T-cell (primary cell): ENCODE results near the gene NRGN. TPM values are rescaled to one million over a fixed set of nuclear protein-coding genes. Genes with fewer than 3 reads are reported as not detected.

Source experiments
- ATAC-seq, 4 experiments: fragments of 200-7000 bp in 3 of 4; fragments of 150-1000 bp in 1 of 4; cut with Tn5 transposase; replicated peaks in 1 of 4; 1 replicate in 3 of 4; 2 replicates in 1 of 4; pipeline ENCODE4 v1.10.0; 2021; ENCODE audit warnings: moderate library complexity in 3 of 4, mild to moderate bottlenecking in 2 of 4, moderate number of reproducible peaks in 1 of 4
- CTCF ChIA-PET, 2 donors: fragments of 300-600 bp; sonication (Branson Sonifier 250); formaldehyde crosslinking; loops; one replicate each; lab custom pipeline; 2022; ENCODE audit warnings: antibody characterized with exemption in 2 of 2; lab: Charles Lee
- POLR2A ChIA-PET, 2 donors: fragments of 300-600 bp; sonication (Branson Sonifier 250); formaldehyde crosslinking; loops; one replicate each; lab custom pipeline; 2022; ENCODE audit warnings: antibody characterized with exemption in 2 of 2; lab: Charles Lee
- DNase-seq, 35 experiments: peaks; one replicate each; pipeline versions ENCODE4 v3.0.0 to v3.0.0-alpha.2; 2013 to 2023
- H3K27ac ChIP-seq: one replicate; pipeline ENCODE4 v1.5.1; 2013; ENCODE audit warnings: low read length
- H3K27me3 ChIP-seq, 2 experiments: replicated peaks in 1 of 2; 1 replicate in 1 of 2; 2 replicates in 1 of 2; pipeline versions ENCODE4 v1.6.1 to v1.7.0; 2013; ENCODE audit warnings: low read length in 1 of 2, mixed read lengths in 1 of 2; ENCODE audit not compliant: control insufficient read depth in 2 of 2, insufficient read depth in 2 of 2; ENCODE audit errors: extremely low read depth in 1 of 2
- H3K36me3 ChIP-seq, 2 donors: 1 replicate in 1 of 2; 2 replicates in 1 of 2; pipeline versions ENCODE4 v1.6.1 to v1.7.0; 2013; ENCODE audit warnings: low read length in 1 of 2; ENCODE audit not compliant: control insufficient read depth in 2 of 2, insufficient read depth in 1 of 2; ENCODE audit errors: extremely low read depth in 1 of 2
- H3K4me1 ChIP-seq, 2 experiments: 1 replicate in 1 of 2; 2 replicates in 1 of 2; pipeline versions ENCODE4 v1.6.1 to v1.7.0; 2013; ENCODE audit warnings: low read length in 2 of 2, mixed read lengths in 1 of 2; ENCODE audit not compliant: insufficient read depth in 2 of 2, control insufficient read depth in 1 of 2; ENCODE audit errors: extremely low read depth in 1 of 2
- H3K4me3 ChIP-seq, 2 donors: 1 replicate in 1 of 2; 2 replicates in 1 of 2; pipeline versions ENCODE4 v1.5.1 to v1.7.0; 2013; ENCODE audit warnings: mild to moderate bottlenecking in 2 of 2, low read length in 1 of 2, moderate library complexity in 1 of 2; ENCODE audit not compliant: control insufficient read depth in 1 of 2; ENCODE audit errors: extremely low read depth in 1 of 2
- H3K9me3 ChIP-seq: 2 replicates; pipeline ENCODE4 v1.7.0; 2013
- H3K27ac Mint-ChIP-seq, 2 donors: one replicate each; pipeline ENCODE4 v1.8.0; 2020 to 2021; ENCODE audit warnings: mild to moderate bottlenecking in 2 of 2, mixed read lengths in 2 of 2
- H3K27me3 Mint-ChIP-seq, 2 donors: one replicate each; pipeline ENCODE4 v1.8.0; 2021 to 2022; ENCODE audit warnings: mixed read lengths in 2 of 2
- H3K36me3 Mint-ChIP-seq: one replicate; pipeline ENCODE4 v1.8.0; 2021; ENCODE audit warnings: mixed read lengths
- H3K4me1 Mint-ChIP-seq, 3 donors: one replicate each; pipeline ENCODE4 v1.8.0; 2020 to 2022; ENCODE audit warnings: mixed read lengths in 3 of 3, mild to moderate bottlenecking in 1 of 3
- H3K4me3 Mint-ChIP-seq, 3 donors: one replicate each; pipeline ENCODE4 v1.8.0; 2020 to 2022; ENCODE audit warnings: mild to moderate bottlenecking in 3 of 3, mixed read lengths in 3 of 3, moderate library complexity in 3 of 3
- H3K9me3 Mint-ChIP-seq, 3 donors: one replicate each; pipeline ENCODE4 v1.8.0; 2020 to 2022; ENCODE audit warnings: mixed read lengths in 3 of 3
- WGBS: methylation state at CpG from one replicate; pipeline ENCODE4 v1.1.5; 2013; ENCODE audit warnings: missing lambda C conversion rate; ENCODE audit not compliant: insufficient coverage; 5-methylcytosine and 5-hydroxymethylcytosine counted together
- total RNA-seq, 35 experiments: library from RNA in 6 of 35; stranded (reverse) in 6 of 35; fragments of 120-200 nt in 1 of 35; gene quantifications; one replicate each; pipeline versions ENCODE4 v1.2.1 to v1.2.4 and lab custom pipeline; 2013 to 2026

NRGN gene
- total RNA-seq, 5 donors from 2014 or later (not counting 1 experiment from before 2014, with no cell fraction given): 0.26 to 11.0 (median 0.89) TPM

GRCh38 chr11:124716591-124716990, 23.2 kb upstream of the NRGN start:
- no peak for ATAC-seq
- CTCF ChIA-PET: interaction anchor here (0.7 to 1.7 kb wide), 3 partner anchors 30 to 234 kb away, joined by 4 to 5 read pairs (median 4); no protein-coding TSS in a partner anchor

GRCh38 chr11:124717421-124717785, 22.3 kb upstream of the NRGN start:
- peak overlapping the region in 1 of 2 donors; percentile 33 for H3K27ac Mint-ChIP-seq
- H3K4me3 ChIP-seq: no peak overlapping the region
- 52% methylated on average over 5 of the region's 7 CpGs for WGBS

More at GRCh38 chr11:124716591-124716990, 23.2 kb upstream of the NRGN start:
- Mint-ChIP-seq H3K27ac (no peak overlapping the region), H3K4me3 (peak overlapping the region in 1 of 3 donors; percentile 91), H3K9me3 (no peaks in the 10 kb centered on the region), H3K36me3 (no peaks in the 10 kb centered on the region), H3K4me1 (peaks cover 13 to 22% (median 15%) of the 10 kb centered on the region in 3 donors), H3K27me3 (peaks cover 37 to 38% of the 10 kb centered on the region in 2 donors)
- peaks cover 9 to 13% of the 10 kb centered on the region in 2 experiments for H3K4me1 ChIP-seq
- H3K9me3 ChIP-seq: no peaks in the 10 kb centered on the region
- no peaks in the 10 kb centered on the region for H3K36me3 ChIP-seq
- no CpG with 5 or more reads among the region's 3 CpGs for WGBS
- no peak overlapping the region for H3K27ac ChIP-seq
- no peak for DNase-seq
- H3K4me3 ChIP-seq: no peak overlapping the region
- POLR2A ChIA-PET: interaction anchor here in 1 of 2 donors (0.6 kb wide), 1 partner anchor 117 kb away, joined by 5 read pairs; no protein-coding TSS in a partner anchor
- peaks cover 3 to 36% of the 10 kb centered on the region in 2 experiments for H3K27me3 ChIP-seq

GRCh38 chr11:124717786-124718651, 21.7 kb upstream of the NRGN start:
- Histone ChIP-seq H3K4me1 (peaks cover 16 to 18% of the 10 kb centered on the region in 2 experiments), H3K4me3 (peak overlapping the region; percentile 22 to 71), H3K36me3 (no peaks in the 10 kb centered on the region), H3K9me3 (no peaks in the 10 kb centered on the region), H3K27ac (no peak overlapping the region), H3K27me3 (peaks cover 3 to 42% of the 10 kb centered on the region in 2 experiments)
- ChIA-PET POLR2A (no interaction called here), CTCF (interaction anchor here in 1 of 2 donors (1.1 to 1.7 kb wide), 3 partner anchors 28 to 49 kb away, joined by 3 to 5 read pairs (median 5); partner anchors contain the start of gene ESAM)
- DNase-seq: peak in 17 of 35 experiments; percentile 4 to 62 (median 13)
- peaks cover 24 to 35% (median 28%) of the 10 kb centered on the region in 3 donors for H3K4me1 Mint-ChIP-seq
- H3K27me3 Mint-ChIP-seq: peaks cover 46 to 48% of the 10 kb centered on the region in 2 donors
- H3K9me3 Mint-ChIP-seq: no peaks in the 10 kb centered on the region
- ATAC-seq: peak; percentile 72 to 93 (median 76)
- peak overlapping the region in 1 of 2 donors; percentile 33 for H3K27ac Mint-ChIP-seq
- WGBS: 3% methylated on average over 23 of the region's 45 CpGs
- H3K4me3 Mint-ChIP-seq: peak overlapping the region; percentile 65 to 91 (median 77)
- H3K36me3 Mint-ChIP-seq: no peaks in the 10 kb centered on the region

More at GRCh38 chr11:124717421-124717785, 22.3 kb upstream of the NRGN start:
- no peak overlapping the region for H3K27ac ChIP-seq
- peaks cover 15 to 17% of the 10 kb centered on the region in 2 experiments for H3K4me1 ChIP-seq
- CTCF ChIA-PET: interaction anchor here in 1 of 2 donors (1.1 to 1.7 kb wide), 3 partner anchors 29 to 48 kb away, joined by 3 to 5 read pairs (median 5); partner anchors contain the start of gene ESAM
- Mint-ChIP-seq H3K36me3 (no peaks in the 10 kb centered on the region), H3K9me3 (no peaks in the 10 kb centered on the region), H3K4me3 (peak overlapping the region; percentile 65 to 91 (median 77)), H3K4me1 (peaks cover 18 to 29% (median 22%) of the 10 kb centered on the region in 3 donors), H3K27me3 (peaks cover 40 to 42% of the 10 kb centered on the region in 2 donors)
- ATAC-seq: no peak
- peaks cover 3 to 41% of the 10 kb centered on the region in 2 experiments for H3K27me3 ChIP-seq
- POLR2A ChIA-PET: no interaction called here
- no peaks in the 10 kb centered on the region for H3K9me3 ChIP-seq
- H3K36me3 ChIP-seq: no peaks in the 10 kb centered on the region
- no peak for DNase-seq

- Histone ChIP-seq H3K27ac (no peak overlapping the region), H3K36me3 (no peaks in the 10 kb centered on the region), H3K4me3 (no peak overlapping the region), H3K4me1 (peaks cover 16 to 18% of the 10 kb centered on the region in 2 experiments), H3K27me3 (peaks cover 3 to 42% of the 10 kb centered on the region in 2 experiments), H3K9me3 (no peaks in the 10 kb centered on the region)
- H3K9me3 Mint-ChIP-seq: no peaks in the 10 kb centered on the region
- H3K27ac Mint-ChIP-seq: no peak overlapping the region
- peaks cover 24 to 38% (median 28%) of the 10 kb centered on the region in 3 donors for H3K4me1 Mint-ChIP-seq
- H3K36me3 Mint-ChIP-seq: no peaks in the 10 kb centered on the region
- CTCF ChIA-PET: no interaction called here
- DNase-seq (no peak), ATAC-seq (no peak)
- peak overlapping the region in 1 of 3 donors; percentile 91 for H3K4me3 Mint-ChIP-seq
- POLR2A ChIA-PET: no interaction called here
- 81% methylated on average over 9 of the region's 14 CpGs for WGBS
- H3K27me3 Mint-ChIP-seq: peaks cover 42 to 45% of the 10 kb centered on the region in 2 donors
Measured at GRCh38 chr11:124718801-124719200, 20.9 kb upstream of the NRGN start.

GRCh38 chr11:124719534-124719933, 20.2 kb upstream of the NRGN start:
- Histone ChIP-seq H3K27ac (no peak overlapping the region), H3K4me1 (peaks cover 16 to 18% of the 10 kb centered on the region in 2 experiments), H3K9me3 (no peaks in the 10 kb centered on the region), H3K36me3 (no peaks in the 10 kb centered on the region), H3K4me3 (no peak overlapping the region), H3K27me3 (peaks cover 3 to 42% of the 10 kb centered on the region in 2 experiments)
- 100% methylated on average over 1 of the region's 2 CpGs for whole genome bisulfite sequencing
- peak overlapping the region in 1 of 3 donors; percentile 91 for H3K4me3 Mint-ChIP-seq
- no peak overlapping the region for H3K27ac Mint-ChIP-seq
- CTCF ChIA-PET: no interaction called here
- no peaks in the 10 kb centered on the region for H3K9me3 Mint-ChIP-seq
- DNase-seq (no peak), ATAC-seq (no peak)
- no peaks in the 10 kb centered on the region for H3K36me3 Mint-ChIP-seq
- H3K4me1 Mint-ChIP-seq: peaks cover 24 to 38% (median 32%) of the 10 kb centered on the region in 3 donors
- POLR2A ChIA-PET: no interaction called here
- peaks cover 38 to 39% of the 10 kb centered on the region in 2 donors for H3K27me3 Mint-ChIP-seq

- peaks cover 15 to 24% of the 10 kb centered on the region in 2 experiments for H3K4me1 ChIP-seq
- Mint-ChIP-seq H3K27me3 (peaks cover 27 to 30% of the 10 kb centered on the region in 2 donors), H3K27ac (no peak overlapping the region), H3K36me3 (no peaks in the 10 kb centered on the region), H3K9me3 (no peaks in the 10 kb centered on the region), H3K4me3 (no peak overlapping the region), H3K4me1 (peaks cover 24 to 43% (median 37%) of the 10 kb centered on the region in 3 donors)
- ATAC-seq (no peak), DNase-seq (no peak)
- H3K27me3 ChIP-seq: peaks cover 3 to 42% of the 10 kb centered on the region in 2 experiments
- no peaks in the 10 kb centered on the region for H3K9me3 ChIP-seq
- H3K36me3 ChIP-seq: no peaks in the 10 kb centered on the region
- H3K27ac ChIP-seq: no peak overlapping the region
- CTCF ChIA-PET: no interaction called here
- POLR2A ChIA-PET: no interaction called here
- H3K4me3 ChIP-seq: no peak overlapping the region
- 20% methylated on average over 1 of the region's 6 CpGs for WGBS
Measured at GRCh38 chr11:124722176-124722575, 17.6 kb upstream of the NRGN start.
